Midbrain (tissue), 1 donor: Measurements from ENCODE around the gene NUP35.

Source experiments
- DNase-seq: peaks from one replicate; lab custom pipeline; 2025; lab: John Stamatoyannopoulos, UW

NUP35 gene

GRCh38 chr2:183209395-183210028 is 85.3 kb downstream of the NUP35 start:
- no peak for DNase-seq
